Uterus (tissue), 4 donors: Measurements from ENCODE around the gene CHD2. TPM values are rescaled to one million over a fixed set of nuclear protein-coding genes. Genes with fewer than 3 reads are reported as not detected.

Source experiments
- DNase-seq, 2 donors: peaks; one replicate each; pipeline ENCODE4 v3.0.0-alpha.2; 2019 to 2020
- H3K27ac ChIP-seq, 2 donors: fragments of 200-600 bp; sonication (generic); 1 replicate in 1 of 2; 2 replicates in 1 of 2; pipeline ENCODE4 v1.5.1; 2016 to 2018
- H3K27me3 ChIP-seq, 2 donors: fragments of 200-600 bp; sonication (generic); one replicate each; pipeline ENCODE4 v1.5.1; 2018 to 2019; ENCODE audit warnings: control low read depth in 1 of 2
- H3K36me3 ChIP-seq, 2 donors: fragments of 200-600 bp; sonication (generic); one replicate each; pipeline ENCODE4 v1.5.1; 2019; ENCODE audit warnings: control low read depth in 1 of 2
- H3K4me1 ChIP-seq, 2 donors: fragments of 200-600 bp; sonication (generic); one replicate each; pipeline ENCODE4 v1.5.1; 2018 to 2019; ENCODE audit warnings: control low read depth in 1 of 2
- H3K4me3 ChIP-seq, 2 donors: fragments of 200-600 bp; sonication (generic); 1 replicate in 1 of 2; 2 replicates in 1 of 2; pipeline ENCODE4 v1.5.1; 2018 to 2019; ENCODE audit warnings: mild to moderate bottlenecking in 1 of 2
- H3K9me3 ChIP-seq, 2 donors: fragments of 200-600 bp; sonication (generic); one replicate each; pipeline ENCODE4 v1.5.1; 2019; ENCODE audit warnings: control low read depth in 1 of 2
- CTCF ChIP-seq, 4 experiments: fragments of 200-600 bp in 2 of 4; fragments of 450-650 bp in 2 of 4; sonication (generic) in 2 of 4; IDR thresholded peaks; one replicate each; pipeline ENCODE4 v1.5.1; 2016 to 2019; ENCODE audit warnings: antibody characterized with exemption in 4 of 4, mild to moderate bottlenecking in 2 of 4, moderate library complexity in 1 of 4
- POLR2A ChIP-seq, 2 donors: fragments of 450-650 bp; IDR thresholded peaks; one replicate each; pipeline ENCODE4 v1.6.1; 2016; ENCODE audit warnings: antibody characterized with exemption in 2 of 2, mild to moderate bottlenecking in 1 of 2, moderate library complexity in 1 of 2
- intact Hi-C: fragments of 100-400 bp; cut with DNase I; formaldehyde crosslinking; loops from one replicate; pipeline ENCODE4 v1.15.1; 2023; ENCODE audit warnings: low total_unique reads
- total RNA-seq, 4 donors: library from RNA; depleted of rRNA in 3 of 4; stranded (reverse); fragments of >200 nt in 3 of 4; gene quantifications; one replicate each; pipeline versions ENCODE4 v1.1.0 to v1.2.4, GENCODE V29; 2014 to 2023
- donor health status: DM: yes; HTN: yes; CAD: no.

Gene CHD2
- total RNA-seq, 4 donors from 2014 or later, result 71.0 to 166 (median 152) TPM

DNA sequence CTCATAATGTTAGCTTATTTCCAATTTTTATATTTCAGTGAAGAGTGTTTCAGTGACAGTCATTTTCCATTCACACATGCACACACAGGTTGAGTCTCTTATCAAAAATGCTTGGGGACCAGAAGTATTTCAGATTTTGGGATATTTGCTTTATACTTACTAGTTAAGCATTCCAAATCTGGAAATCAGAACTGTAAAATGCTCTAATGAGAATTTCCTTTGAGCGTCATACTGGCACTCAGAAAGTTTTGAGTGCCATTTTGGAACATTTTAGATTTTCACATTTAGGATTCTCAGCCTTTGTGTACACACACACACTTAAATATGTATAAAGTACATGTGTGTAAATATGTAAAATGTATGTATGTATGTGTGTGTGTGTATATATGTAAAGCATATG lies 71.0 kb downstream of the CHD2 start:
- Histone ChIP-seq H3K27ac (peak overlapping the region; percentile 10 to 44), H3K36me3 (no peaks in the 10 kb centered on the region), H3K27me3 (no peaks in the 10 kb centered on the region), H3K4me1 (peaks cover 0 to 5% of the 10 kb centered on the region in 2 donors), H3K9me3 (no peaks in the 10 kb centered on the region), H3K4me3 (no peak overlapping the region)
- no peak for TF ChIP-seq CTCF (IDR thresholded peaks at IDR 0.05)
- TF ChIP-seq POLR2A (IDR thresholded peaks at IDR 0.05), result no peak
- intact Hi-C loops, result no loop called here
- DNase-seq, result no peak

DNA sequence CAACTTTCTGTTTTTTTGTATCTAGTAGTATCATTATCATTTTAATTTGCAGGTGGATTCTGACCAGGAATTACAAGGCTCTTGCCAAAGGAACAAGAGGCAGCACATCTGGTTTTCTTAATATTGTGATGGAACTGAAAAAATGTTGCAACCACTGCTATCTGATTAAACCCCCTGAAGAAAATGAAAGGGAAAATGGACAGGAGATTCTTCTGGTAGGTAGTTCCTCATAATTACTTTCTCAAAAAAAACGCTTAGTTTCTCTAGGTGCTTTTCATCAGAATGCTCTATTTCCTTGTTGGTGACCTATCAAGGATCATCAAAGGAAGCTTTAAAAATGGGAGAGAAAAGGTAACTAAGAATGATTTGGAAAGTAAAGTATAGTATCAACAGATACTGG lies 71.6 kb downstream of the CHD2 start:
- Histone ChIP-seq H3K4me1 (peaks cover 0 to 5% of the 10 kb centered on the region in 2 donors), H3K4me3 (no peak overlapping the region), H3K36me3 (no peaks in the 10 kb centered on the region), H3K27ac (peak overlapping the region in 1 of 2 donors; percentile 44), H3K27me3 (no peaks in the 10 kb centered on the region), H3K9me3 (no peaks in the 10 kb centered on the region)
- intact Hi-C loops, result no loop called here
- no peak for TF ChIP-seq POLR2A (IDR thresholded peaks at IDR 0.05)
- TF ChIP-seq CTCF (IDR thresholded peaks at IDR 0.05), result no peak
- DNase-seq, result no peak

DNA sequence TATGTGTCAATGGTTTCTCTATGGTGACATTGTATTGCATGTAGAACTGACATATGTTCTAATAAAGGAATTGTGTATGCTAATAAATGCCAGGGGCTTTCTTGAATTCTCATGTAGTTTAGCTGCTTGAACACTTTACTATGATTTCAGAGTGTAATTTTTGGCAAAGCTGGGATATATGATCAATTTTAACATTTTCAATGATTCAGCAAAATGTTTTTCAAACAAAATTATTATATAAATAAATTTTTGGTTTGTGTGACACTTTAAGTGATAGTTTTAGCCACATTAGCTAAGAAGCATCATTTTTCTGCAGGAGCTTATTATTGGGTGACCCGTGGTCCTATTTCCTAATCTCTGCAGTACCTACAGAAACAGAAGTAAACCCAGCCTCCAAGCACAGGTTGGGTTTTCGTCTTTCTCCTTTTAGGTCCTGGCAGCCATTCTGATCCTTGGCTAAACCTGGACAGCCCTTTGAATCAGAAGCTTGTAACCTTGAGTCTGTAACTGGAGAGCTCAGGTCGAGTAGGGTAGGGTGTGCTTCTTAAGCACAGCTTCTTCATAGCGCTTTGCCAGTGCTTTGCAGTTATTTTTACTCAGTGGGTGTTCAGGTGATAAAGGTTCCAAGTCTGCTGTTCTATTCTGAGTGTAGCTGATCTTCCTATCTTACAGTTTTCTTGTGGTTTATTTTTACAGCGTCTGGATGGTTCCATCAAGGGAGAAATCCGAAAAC lies 74.2 kb downstream of the CHD2 start:
- intact Hi-C loops, result no loop called here
- no peaks in the 10 kb centered on the region for H3K36me3 ChIP-seq

GRCh38 chr15:92979011-92979701 lies 79.0 kb downstream of the CHD2 start:
- intact Hi-C loops, result no loop called here
- no peak overlapping the region for H3K4me3 ChIP-seq
- no peaks in the 10 kb centered on the region for H3K27me3 ChIP-seq
- no peak for TF ChIP-seq POLR2A (IDR thresholded peaks at IDR 0.05)
- TF ChIP-seq CTCF (IDR thresholded peaks at IDR 0.05), result no peak
- peak overlapping the region; percentile 70 to 79 for H3K27ac ChIP-seq
- no peaks in the 10 kb centered on the region for H3K36me3 ChIP-seq
- no peaks in the 10 kb centered on the region for H3K9me3 ChIP-seq
- DNase-seq, result peak in 1 of 2 donors; percentile 58
- H3K4me1 ChIP-seq, result no peaks in the 10 kb centered on the region

More for the DNA sequence above, 74.2 kb downstream of the CHD2 start:
- no peak overlapping the region for H3K4me3 ChIP-seq
- no peak for DNase-seq
- H3K4me1 ChIP-seq, result no peaks in the 10 kb centered on the region
- no peaks in the 10 kb centered on the region for H3K27me3 ChIP-seq
- H3K27ac ChIP-seq, result no peak overlapping the region
- H3K9me3 ChIP-seq, result no peaks in the 10 kb centered on the region
- no peak for TF ChIP-seq CTCF (IDR thresholded peaks at IDR 0.05)
- TF ChIP-seq POLR2A (IDR thresholded peaks at IDR 0.05), result no peak

GRCh38 chr15:92981333-92981732 lies 81.2 kb downstream of the CHD2 start:
- Histone ChIP-seq H3K4me1 (no peaks in the 10 kb centered on the region), H3K9me3 (no peaks in the 10 kb centered on the region), H3K36me3 (no peaks in the 10 kb centered on the region), H3K4me3 (no peak overlapping the region), H3K27ac (peak overlapping the region in 1 of 2 donors; percentile 6), H3K27me3 (no peaks in the 10 kb centered on the region)
- intact Hi-C loops, result no loop called here
- DNase-seq, result no peak
- TF ChIP-seq CTCF (IDR thresholded peaks at IDR 0.05) (no peak), POLR2A (IDR thresholded peaks at IDR 0.05) (no peak)
